SW 1271 (cell line): ENCODE data around the gene RANGRF.

Source experiments
- DNase-seq, 2 experiments: peaks; one replicate each; lab custom pipeline; 2025; lab: John Stamatoyannopoulos, UW

Gene RANGRF

GRCh38 chr17:8273884-8274444 lies 14.5 kb upstream of the RANGRF start:
- no peak for DNase-seq

- DNase-seq: no peak
These were observed 13.7 kb upstream of the RANGRF start for GRCh38 chr17:8274816-8275215.

- no peak for DNase-seq
These were observed 12.8 kb upstream of the RANGRF start for GRCh38 chr17:8275421-8276290.

GRCh38 chr17:8277317-8277716 lies 11.2 kb upstream of the RANGRF start:
- no peak for DNase-seq

GRCh38 chr17:8282345-8282744 lies 6.1 kb upstream of the RANGRF start:
- no peak for DNase-seq

- DNase-seq: no peak
These were observed 5.1 kb upstream of the RANGRF start for GRCh38 chr17:8283356-8283755.

- DNase-seq: no peak
These were observed 4.3 kb upstream of the RANGRF start for GRCh38 chr17:8284126-8284525.

GRCh38 chr17:8285270-8286181 lies 2.9 kb upstream of the RANGRF start:
- no peak for DNase-seq

GRCh38 chr17:8287651-8288335 lies 677 bp upstream of the RANGRF start:
- no peak for DNase-seq

GRCh38 chr17:8289103-8289397 lies 580 bp downstream of the RANGRF start:
- DNase-seq: no peak

- no peak for DNase-seq
These were observed 1.6 kb downstream of the RANGRF start for GRCh38 chr17:8290043-8290442.

- no peak for DNase-seq
These were observed 4.3 kb downstream of the RANGRF start for GRCh38 chr17:8292639-8293395.

- no peak for DNase-seq
These were observed 5.9 kb downstream of the RANGRF start for GRCh38 chr17:8294361-8294760.

GRCh38 chr17:8294814-8295316 lies 6.4 kb downstream of the RANGRF start:
- DNase-seq: no peak

- DNase-seq: no peak
These were observed 11.8 kb downstream of the RANGRF start for GRCh38 chr17:8300226-8300625.

GRCh38 chr17:8300627-8301242 lies 12.3 kb downstream of the RANGRF start:
- DNase-seq: peak in 1 of 2 experiments; percentile 56

GRCh38 chr17:8310601-8311123 lies 22.2 kb downstream of the RANGRF start:
- no peak for DNase-seq

- no peak for DNase-seq
These were observed 22.8 kb downstream of the RANGRF start for GRCh38 chr17:8311131-8311790.

GRCh38 chr17:8312251-8312650 lies 23.8 kb downstream of the RANGRF start:
- DNase-seq: no peak
